ENCODE results near the gene CAMK2G.
A peak's percentile ranks its signal among the peaks of the same experiment; 100 is the strongest.
"Not testable (repeated sequence)": the region's sequence is repeated elsewhere in the genome, so short reads cannot be mapped to it uniquely, and the experiment has no call there.

CAMK2G gene

GRCh38 chr10:73874267-73875138, at the start of gene CAMK2G:
TSS of gene CAMK2G (minus strand) at chr10:73874555. CDS start at chr10:73874461, 94 bp downstream.
- TF ChIP-seq CTCF (IDR thresholded peaks at IDR 0.05; ENCODE audit: insufficient read depth, low read depth, low read length, missing control alignments) = no peak
- DNase-seq (ENCODE audit: low read depth) = peak; percentile 91
- H3K4me3 ChIP-seq (ENCODE audit: low read depth, low read length) = peak within 1 kb of the TSS; percentile 69

DNA sequence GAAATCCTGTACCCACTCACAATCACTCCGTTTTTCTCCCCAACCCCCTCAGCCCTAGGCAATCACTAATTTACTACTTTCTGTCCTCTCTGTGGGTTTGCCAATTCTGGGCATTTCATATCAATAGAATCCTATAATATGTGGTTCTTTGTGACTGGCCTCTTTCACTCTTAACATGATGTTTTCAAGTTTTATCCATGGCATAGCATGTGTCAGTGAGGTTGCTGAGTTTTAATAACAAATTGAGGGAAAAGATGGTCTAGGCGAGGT, 48.4 kb upstream of the CAMK2G start:
- no peak for DNase-seq (ENCODE audit: low read depth)
- no peak overlapping the region for H3K4me3 ChIP-seq (ENCODE audit: low read depth, low read length)
- no peak for TF ChIP-seq CTCF (IDR thresholded peaks at IDR 0.05; ENCODE audit: insufficient read depth, low read depth, low read length, missing control alignments)

- peak; percentile 65 for DNase-seq (ENCODE audit: low read depth)
- no peak overlapping the region for H3K4me3 ChIP-seq (ENCODE audit: low read depth, low read length)
- TF ChIP-seq CTCF (IDR thresholded peaks at IDR 0.05; ENCODE audit: insufficient read depth, low read depth, low read length, missing control alignments) = no peak
These were observed 47.9 kb upstream of the CAMK2G start for GRCh38 chr10:73922007-73922863.

GRCh38 chr10:73920089-73920488, 45.7 kb upstream of the CAMK2G start:
- TF ChIP-seq CTCF (IDR thresholded peaks at IDR 0.05; ENCODE audit: insufficient read depth, low read depth, low read length, missing control alignments) = no peak
- H3K4me3 ChIP-seq (ENCODE audit: low read depth, low read length) = no peak overlapping the region
- DNase-seq (ENCODE audit: low read depth) = peak; percentile 47

DNA sequence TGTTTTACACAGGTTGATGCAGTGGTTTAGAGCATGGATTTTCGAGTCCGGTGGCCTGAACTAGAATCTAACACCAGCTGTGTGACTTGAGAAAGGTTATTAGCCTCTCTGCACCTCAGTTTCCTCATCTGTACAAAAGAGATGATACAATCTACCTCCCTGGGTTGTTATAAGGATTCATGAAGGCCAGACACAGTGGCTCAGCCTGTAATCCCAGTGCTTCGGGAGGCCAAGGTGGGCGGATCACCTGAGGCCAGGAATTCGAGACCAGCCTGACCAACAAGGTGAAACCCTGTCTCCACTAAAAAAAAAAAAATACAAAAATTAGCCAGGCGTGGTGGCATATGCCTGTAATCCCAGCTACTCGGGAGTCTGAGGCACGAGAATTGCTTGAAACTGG, 45.1 kb upstream of the CAMK2G start:
- not testable (repeated sequence) for DNase-seq (ENCODE audit: low read depth); H3K4me3 ChIP-seq (ENCODE audit: low read depth, low read length)

GRCh38 chr10:73917566-73918305, 43.4 kb upstream of the CAMK2G start:
- no peak for TF ChIP-seq CTCF (IDR thresholded peaks at IDR 0.05; ENCODE audit: insufficient read depth, low read depth, low read length, missing control alignments)
- DNase-seq (ENCODE audit: low read depth) = no peak
- no peak overlapping the region for H3K4me3 ChIP-seq (ENCODE audit: low read depth, low read length)

All from GM12865 (cell line).